Measurements from ENCODE around the gene LSP1. TPM values are rescaled to one million over a fixed set of nuclear protein-coding genes. Genes with fewer than 3 reads are reported as not detected.
"Not testable (repeated sequence)": the region's sequence is repeated elsewhere in the genome, so short reads cannot be mapped to it uniquely, and the experiment has no call there.

Gene LSP1
- total RNA-seq, 1 donor from 2014 or later, result not detected

GRCh38 chr11:1870326-1870696, 17.4 kb downstream of the LSP1 start:
- H3K4me3 Mint-ChIP-seq (ENCODE audit: low read depth), result no peak overlapping the region
- DNase-seq (ENCODE audit: low spot score, unreplicated experiment), result no peak
- no peaks in the 10 kb centered on the region for H3K9me3 Mint-ChIP-seq (ENCODE audit: low read depth)
- no peak for TF ChIP-seq CTCF (IDR thresholded peaks at IDR 0.05; ENCODE audit: unreplicated experiment)
- no peak overlapping the region for H3K27ac Mint-ChIP-seq
- peaks cover 24% of the 10 kb centered on the region for H3K27me3 Mint-ChIP-seq
- H3K36me3 Mint-ChIP-seq (ENCODE audit: insufficient read depth), result no peaks in the 10 kb centered on the region
- no peaks in the 10 kb centered on the region for H3K4me1 Mint-ChIP-seq (ENCODE audit: low read depth)

GRCh38 chr11:1870721-1871466, 18.0 kb downstream of the LSP1 start:
- H3K27ac Mint-ChIP-seq, result no peak overlapping the region
- no peak for DNase-seq (ENCODE audit: low spot score, unreplicated experiment)
- H3K4me3 Mint-ChIP-seq (ENCODE audit: low read depth), result no peak overlapping the region
- H3K9me3 Mint-ChIP-seq (ENCODE audit: low read depth), result no peaks in the 10 kb centered on the region
- H3K27me3 Mint-ChIP-seq, result peaks cover 23% of the 10 kb centered on the region
- no peaks in the 10 kb centered on the region for H3K36me3 Mint-ChIP-seq (ENCODE audit: insufficient read depth)
- no peak for TF ChIP-seq CTCF (IDR thresholded peaks at IDR 0.05; ENCODE audit: unreplicated experiment)
- H3K4me1 Mint-ChIP-seq (ENCODE audit: low read depth), result no peaks in the 10 kb centered on the region

- DNase-seq (ENCODE audit: low spot score, unreplicated experiment), result no peak
- no peak for TF ChIP-seq CTCF (IDR thresholded peaks at IDR 0.05; ENCODE audit: unreplicated experiment)
- Mint-ChIP-seq H3K27me3 (peaks cover 23% of the 10 kb centered on the region), H3K36me3 (ENCODE audit: insufficient read depth) (no peaks in the 10 kb centered on the region), H3K4me3 (ENCODE audit: low read depth) (no peak overlapping the region), H3K4me1 (ENCODE audit: low read depth) (no peaks in the 10 kb centered on the region), H3K9me3 (ENCODE audit: low read depth) (no peaks in the 10 kb centered on the region), H3K27ac (no peak overlapping the region)
Observed at GRCh38 chr11:1871531-1871930, 18.6 kb downstream of the LSP1 start.

- DNase-seq (ENCODE audit: low spot score, unreplicated experiment), result no peak
- peaks cover 23% of the 10 kb centered on the region for H3K27me3 Mint-ChIP-seq
- H3K4me1 Mint-ChIP-seq (ENCODE audit: low read depth), result no peaks in the 10 kb centered on the region
- H3K36me3 Mint-ChIP-seq (ENCODE audit: insufficient read depth), result no peaks in the 10 kb centered on the region
- no peak overlapping the region for H3K4me3 Mint-ChIP-seq (ENCODE audit: low read depth)
- no peak overlapping the region for H3K27ac Mint-ChIP-seq
- TF ChIP-seq CTCF (IDR thresholded peaks at IDR 0.05; ENCODE audit: unreplicated experiment), result no peak
- no peaks in the 10 kb centered on the region for H3K9me3 Mint-ChIP-seq (ENCODE audit: low read depth)
Observed at GRCh38 chr11:1872267-1872985, 19.5 kb downstream of the LSP1 start.

GRCh38 chr11:1873048-1873812, 20.3 kb downstream of the LSP1 start:
- Mint-ChIP-seq H3K4me3 (ENCODE audit: low read depth) (no peak overlapping the region), H3K36me3 (ENCODE audit: insufficient read depth) (no peaks in the 10 kb centered on the region), H3K27me3 (peaks cover 23% of the 10 kb centered on the region), H3K4me1 (ENCODE audit: low read depth) (no peaks in the 10 kb centered on the region), H3K27ac (no peak overlapping the region), H3K9me3 (ENCODE audit: low read depth) (no peaks in the 10 kb centered on the region)
- DNase-seq (ENCODE audit: low spot score, unreplicated experiment), result no peak
- TF ChIP-seq CTCF (IDR thresholded peaks at IDR 0.05; ENCODE audit: unreplicated experiment), result no peak

GRCh38 chr11:1873813-1874150, 20.9 kb downstream of the LSP1 start:
- H3K36me3 Mint-ChIP-seq (ENCODE audit: insufficient read depth); H3K27ac Mint-ChIP-seq; H3K4me3 Mint-ChIP-seq (ENCODE audit: low read depth); H3K4me1 Mint-ChIP-seq (ENCODE audit: low read depth); H3K9me3 Mint-ChIP-seq (ENCODE audit: low read depth); DNase-seq (ENCODE audit: low spot score, unreplicated experiment): not testable (repeated sequence)
- peaks cover 23% of the 10 kb centered on the region for H3K27me3 Mint-ChIP-seq

- peaks cover 16% of the 10 kb centered on the region for H3K27me3 Mint-ChIP-seq
- not testable (repeated sequence) for H3K4me1 Mint-ChIP-seq (ENCODE audit: low read depth); H3K27ac Mint-ChIP-seq; DNase-seq (ENCODE audit: low spot score, unreplicated experiment); H3K4me3 Mint-ChIP-seq (ENCODE audit: low read depth); H3K9me3 Mint-ChIP-seq (ENCODE audit: low read depth); H3K36me3 Mint-ChIP-seq (ENCODE audit: insufficient read depth)
Observed at GRCh38 chr11:1874441-1875092, 21.7 kb downstream of the LSP1 start.

Data from progenitor cell of endocrine pancreas (in vitro differentiated cells).